HCT116 (cell line): Measurements from ENCODE around the gene TMEM131. TPM values are rescaled to one million over a fixed set of nuclear protein-coding genes. Genes with fewer than 3 reads are reported as not detected.

Experiments
- ATAC-seq: fragments of 200-7000 bp; cut with Tn5 transposase; 2 replicates; pipeline ENCODE4 v1.9.1; 2020; ENCODE audit warnings: mild to moderate bottlenecking, moderate library complexity
- BruUV-seq: library from RNA; stranded (reverse); fragments of 400-500 nt; replicated peaks from 2 replicates; lab custom pipeline; 2021; lab: Mats Ljungman, UMichigan
- CTCF ChIA-PET: fragments of 300-600 bp; sonication (Branson Sonifier 250); formaldehyde crosslinking; loops from one replicate; lab custom pipeline; 2021; ENCODE audit warnings: antibody characterized with exemption; lab: Charles Lee
- POLR2A ChIA-PET: fragments of 300-600, 350-600 bp; sonication (Branson Sonifier 250); formaldehyde crosslinking; loops from one replicate; lab custom pipeline; 2021; ENCODE audit warnings: antibody characterized with exemption; lab: Charles Lee
- RAD21 ChIA-PET, 2 experiments: fragments of 300-600 bp; sonication (Branson Sonifier 250); formaldehyde crosslinking; loops; one replicate each; lab custom pipeline; 2023; ENCODE audit warnings: low total read pairs in 2 of 2; ENCODE audit not compliant: uncharacterized antibody in 2 of 2, unreplicated experiment in 2 of 2, low non-redundant PET in 1 of 2; lab: Charles Lee
- DNase-seq: peaks from one replicate; pipeline ENCODE4 v3.0.0-alpha.2; 2010; ENCODE audit warnings: low read depth, low spot score
- H2AFZ ChIP-seq: fragments of 200-600 bp; shearing (Covaris generic), sonication (generic); 2 replicates; pipeline ENCODE4 v1.6.1; 2017; ENCODE audit warnings: low read depth, mixed run types, mixed read lengths, antibody characterized with exemption, low read length; ENCODE audit not compliant: poor library complexity, severe bottlenecking
- H3K27ac ChIP-seq: 2 replicates; pipeline ENCODE4 v1.5.1; 2012; ENCODE audit warnings: low read depth, low read length
- H3K27me3 ChIP-seq: fragments of 200-600 bp; sonication (generic); 2 replicates; pipeline ENCODE4 v1.6.1; 2016; ENCODE audit warnings: mixed run types, low read length, mixed read lengths; ENCODE audit not compliant: insufficient read depth
- H3K36me3 ChIP-seq, 2 experiments: fragments of 200-500 bp in 1 of 2; fragments of 200-600 bp in 1 of 2; sonication (Bioruptor generic) in 1 of 2; sonication (generic) in 1 of 2; 2 replicates each; pipeline versions ENCODE4 v1.5.1 to v1.6.1; 2014 to 2016; ENCODE audit warnings: low read length in 2 of 2, inconsistent platforms in 1 of 2, mixed read lengths in 1 of 2, mixed run types in 1 of 2; ENCODE audit not compliant: insufficient read depth in 2 of 2, control insufficient read depth in 1 of 2
- H3K4me1 ChIP-seq, 2 experiments: fragments of 200-600 bp in 1 of 2; sonication (generic) in 1 of 2; 2 replicates each; pipeline versions ENCODE4 v1.5.1 to v1.6.1; 2012 to 2017; ENCODE audit warnings: low read length in 2 of 2, inconsistent platforms in 1 of 2, mild to moderate bottlenecking in 1 of 2, mixed read lengths in 1 of 2, mixed run types in 1 of 2, moderate library complexity in 1 of 2; ENCODE audit not compliant: insufficient read depth in 2 of 2, control insufficient read depth in 1 of 2
- H3K4me2 ChIP-seq: fragments of 200-600 bp; sonication (generic); 2 replicates; pipeline ENCODE4 v1.6.1; 2017; ENCODE audit warnings: mixed run types, low read length, mixed read lengths
- H3K4me3 ChIP-seq, 2 experiments: fragments of 200-600 bp in 1 of 2; sonication (generic) in 1 of 2; replicated peaks in 1 of 2; 2 replicates each; pipeline ENCODE4 v1.5.1; 2011 to 2016; ENCODE audit warnings: low read length in 2 of 2, control low read depth in 1 of 2, low read depth in 1 of 2, mild to moderate bottlenecking in 1 of 2, mixed read lengths in 1 of 2, mixed run types in 1 of 2
- H3K79me2 ChIP-seq: fragments of 200-600 bp; sonication (generic); 2 replicates; pipeline ENCODE4 v1.6.1; 2017; ENCODE audit warnings: mild to moderate bottlenecking, mixed run types, low read length, moderate library complexity, mixed read lengths; ENCODE audit not compliant: insufficient read depth
- H3K9ac ChIP-seq: fragments of 200-600 bp; sonication (generic); 2 replicates; pipeline ENCODE4 v1.6.1; 2016; ENCODE audit warnings: low read length, mixed read lengths
- H3K9me2 ChIP-seq: fragments of 200-600 bp; sonication (generic), shearing (Covaris generic); 2 replicates; pipeline ENCODE4 v1.6.1; 2017; ENCODE audit warnings: mixed run types, mild to moderate bottlenecking, moderate library complexity; ENCODE audit not compliant: insufficient read depth
- H3K9me3 ChIP-seq, 2 experiments: fragments of 200-500 bp in 1 of 2; fragments of 200-600 bp in 1 of 2; sonication (Bioruptor generic) in 1 of 2; sonication (generic) in 1 of 2; 2 replicates each; pipeline ENCODE4 v1.6.1; 2014 to 2017; ENCODE audit warnings: low read length in 2 of 2, mixed read lengths in 2 of 2, inconsistent platforms in 1 of 2, low read depth in 1 of 2, mild to moderate bottlenecking in 1 of 2, mixed run types in 1 of 2, moderate library complexity in 1 of 2; ENCODE audit not compliant: control insufficient read depth in 1 of 2, insufficient read depth in 1 of 2
- H4K20me1 ChIP-seq: fragments of 200-600 bp; sonication (generic), shearing (Covaris generic); 2 replicates; pipeline ENCODE4 v1.6.1; 2017; ENCODE audit warnings: mixed run types, mild to moderate bottlenecking, moderate library complexity; ENCODE audit not compliant: insufficient read depth
- ATF3 ChIP-seq: IDR thresholded peaks from 2 replicates; pipeline ENCODE4 v1.6.1; 2012
- EGR1 ChIP-seq: IDR thresholded peaks from 2 replicates; pipeline ENCODE4 v1.6.1; 2012; ENCODE audit warnings: low read depth
- EZH2 ChIP-seq: fragments of 200-600 bp; sonication (generic); IDR thresholded peaks from 2 replicates; pipeline ENCODE4 v1.6.1; 2017; ENCODE audit warnings: antibody characterized with exemption, mixed run types
- EZH2phosphoT487 ChIP-seq: fragments of 200-600 bp; IDR thresholded peaks from 2 replicates; pipeline ENCODE4 v1.6.1; 2018; ENCODE audit warnings: antibody characterized with exemption, borderline replicate concordance
- FOSL1 ChIP-seq: IDR thresholded peaks from 2 replicates; pipeline ENCODE4 v1.6.1; 2012; ENCODE audit warnings: low read depth
- SIN3A ChIP-seq: IDR thresholded peaks from 2 replicates; pipeline ENCODE4 v1.6.1; 2012; ENCODE audit warnings: low read depth
- TCF7L2 ChIP-seq: IDR thresholded peaks from 2 replicates; pipeline ENCODE4 v1.7.0; 2011; ENCODE audit warnings: borderline replicate concordance, inconsistent platforms; ENCODE audit not compliant: insufficient read depth, insufficient read length; ENCODE audit errors: extremely low read depth
- intact Hi-C: fragments of 100-400 bp; cut with micrococcal nuclease; formaldehyde crosslinking; loops from 2 replicates; pipeline ENCODE4 v1.10.0; 2022
- total RNA-seq: library from RNA; stranded (reverse); gene quantifications from one replicate; pipeline ENCODE4 v1.2.1, GENCODE V29; 2021; ENCODE audit not compliant: unreplicated experiment
- TF ChIP-seq, protein P1 (sequence below), 3 experiments: fragments of 200-600 bp in 1 of 3; sonication (generic) in 1 of 3; IDR thresholded peaks in 2 of 3; conservative IDR thresholded peaks in 1 of 3; 2 replicates each; pipeline ENCODE4 v1.5.1; 2012 to 2017; ENCODE audit warnings: low read depth in 2 of 3, low read length in 2 of 3, antibody characterized with exemption in 1 of 3, borderline replicate concordance in 1 of 3, control low read depth in 1 of 3, mild to moderate bottlenecking in 1 of 3, mixed read lengths in 1 of 3, mixed run types in 1 of 3, moderate library complexity in 1 of 3; ENCODE audit not compliant: insufficient read depth in 1 of 3

Gene TMEM131
- total RNA-seq, 1 experiment from 2014 or later, result 51.5 TPM

- no TSS peak for BruUV-seq
- POLR2A ChIA-PET, result no interaction called here
- no peak overlapping the region for H3K27ac ChIP-seq
- no peak overlapping the region for H3K4me3 ChIP-seq
- H3K79me2 ChIP-seq, result peaks cover 98% of the 10 kb centered on the region
- intact Hi-C loops, result no loop called here
- TF ChIP-seq EZH2phosphoT487, result no peak
- RAD21 ChIA-PET, result no interaction called here
- CTCF ChIA-PET, result no interaction called here
- H2AFZ ChIP-seq, result no peak overlapping the region
- H3K4me2 ChIP-seq, result no peak overlapping the region
- H3K36me3 ChIP-seq, result 0 out of 4 replicates have a peak, but pooled peaks cover 0 to 9% of the 10 kb centered on the region in 2 experiments
- H3K9me3 ChIP-seq, result peaks cover 8 to 17% of the 10 kb centered on the region in 2 experiments; a peak in 2 of 4 replicates
- H3K4me1 ChIP-seq, result no peaks in the 10 kb centered on the region
- H3K27me3 ChIP-seq, result no peaks in the 10 kb centered on the region
- peaks cover 3% of the 10 kb centered on the region; the same call in 1 of the 2 replicates for H4K20me1 ChIP-seq
- H3K9ac ChIP-seq, result no peak overlapping the region
- ATAC-seq, result no peak
- no peak for DNase-seq
- H3K9me2 ChIP-seq, result no peaks in the 10 kb centered on the region
Measured at GRCh38 chr2:97983134-97983533, 12.6 kb downstream of the TMEM131 start.

DNA sequence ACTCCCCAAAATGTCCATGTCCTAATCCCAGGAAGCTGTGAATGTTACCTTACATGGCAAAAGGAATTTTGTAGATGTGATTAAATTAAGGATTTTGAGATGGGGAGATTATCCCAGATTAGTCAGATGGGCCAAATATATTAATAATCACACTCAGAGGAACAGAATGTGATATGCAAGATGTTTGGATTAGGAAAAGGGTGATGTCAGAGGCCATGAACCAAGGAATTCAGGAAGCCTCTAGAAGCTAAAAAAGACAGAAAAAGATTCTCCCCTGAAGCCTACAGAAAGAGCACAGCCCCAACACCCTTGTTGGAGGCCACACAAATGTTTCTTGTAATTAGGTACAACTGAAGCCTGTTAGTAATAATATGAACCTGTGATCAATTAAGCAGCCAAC lies 13.1 kb downstream of the TMEM131 start:
- H3K27ac ChIP-seq, result no peak overlapping the region
- no TSS peak for BruUV-seq
- H3K27me3 ChIP-seq, result no peaks in the 10 kb centered on the region
- H3K4me3 ChIP-seq, result no peak overlapping the region
- peaks cover 3% of the 10 kb centered on the region; the same call in 1 of the 2 replicates for H4K20me1 ChIP-seq
- H3K4me1 ChIP-seq, result no peaks in the 10 kb centered on the region
- no peak overlapping the region for H2AFZ ChIP-seq
- intact Hi-C loops, result no loop called here
- no peaks in the 10 kb centered on the region for H3K9me2 ChIP-seq
- no peak overlapping the region for H3K4me2 ChIP-seq
- H3K9ac ChIP-seq, result no peak overlapping the region
- peaks cover 94% of the 10 kb centered on the region for H3K79me2 ChIP-seq
- ATAC-seq, result no peak
- H3K36me3 ChIP-seq, result 0 out of 4 replicates have a peak, but pooled peaks cover 0 to 6% of the 10 kb centered on the region in 2 experiments
- ChIA-PET POLR2A (no interaction called here), RAD21 (no interaction called here), CTCF (no interaction called here)
- no peak for TF ChIP-seq SIN3A
- TF ChIP-seq ATF3, result no peak
- TF ChIP-seq FOSL1, result no peak
- TF ChIP-seq, protein P1, sequence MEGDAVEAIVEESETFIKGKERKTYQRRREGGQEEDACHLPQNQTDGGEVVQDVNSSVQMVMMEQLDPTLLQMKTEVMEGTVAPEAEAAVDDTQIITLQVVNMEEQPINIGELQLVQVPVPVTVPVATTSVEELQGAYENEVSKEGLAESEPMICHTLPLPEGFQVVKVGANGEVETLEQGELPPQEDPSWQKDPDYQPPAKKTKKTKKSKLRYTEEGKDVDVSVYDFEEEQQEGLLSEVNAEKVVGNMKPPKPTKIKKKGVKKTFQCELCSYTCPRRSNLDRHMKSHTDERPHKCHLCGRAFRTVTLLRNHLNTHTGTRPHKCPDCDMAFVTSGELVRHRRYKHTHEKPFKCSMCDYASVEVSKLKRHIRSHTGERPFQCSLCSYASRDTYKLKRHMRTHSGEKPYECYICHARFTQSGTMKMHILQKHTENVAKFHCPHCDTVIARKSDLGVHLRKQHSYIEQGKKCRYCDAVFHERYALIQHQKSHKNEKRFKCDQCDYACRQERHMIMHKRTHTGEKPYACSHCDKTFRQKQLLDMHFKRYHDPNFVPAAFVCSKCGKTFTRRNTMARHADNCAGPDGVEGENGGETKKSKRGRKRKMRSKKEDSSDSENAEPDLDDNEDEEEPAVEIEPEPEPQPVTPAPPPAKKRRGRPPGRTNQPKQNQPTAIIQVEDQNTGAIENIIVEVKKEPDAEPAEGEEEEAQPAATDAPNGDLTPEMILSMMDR (IDR thresholded peaks at IDR 0.05 in 2 of 3, conservative IDR thresholded peaks at IDR 0.05 in 1 of 3; ENCODE audit: borderline replicate concordance in 1 of 3, insufficient read depth in 1 of 3, low read depth in 2 of 3, low read length in 2 of 3), result no peak
- no peak for TF ChIP-seq EGR1
- TF ChIP-seq EZH2, result no peak
- TF ChIP-seq TCF7L2, result no peak
- no peak for TF ChIP-seq EZH2phosphoT487
- no peak for DNase-seq
- peaks cover 8 to 13% of the 10 kb centered on the region in 2 experiments; a peak in 2 of 4 replicates for H3K9me3 ChIP-seq
